ENCODE data around the gene RPRD1A.
"Not testable (repeated sequence)": the region's sequence is repeated elsewhere in the genome, so short reads cannot be mapped to it uniquely, and the experiment has no call there.

The RPRD1A gene

DNA sequence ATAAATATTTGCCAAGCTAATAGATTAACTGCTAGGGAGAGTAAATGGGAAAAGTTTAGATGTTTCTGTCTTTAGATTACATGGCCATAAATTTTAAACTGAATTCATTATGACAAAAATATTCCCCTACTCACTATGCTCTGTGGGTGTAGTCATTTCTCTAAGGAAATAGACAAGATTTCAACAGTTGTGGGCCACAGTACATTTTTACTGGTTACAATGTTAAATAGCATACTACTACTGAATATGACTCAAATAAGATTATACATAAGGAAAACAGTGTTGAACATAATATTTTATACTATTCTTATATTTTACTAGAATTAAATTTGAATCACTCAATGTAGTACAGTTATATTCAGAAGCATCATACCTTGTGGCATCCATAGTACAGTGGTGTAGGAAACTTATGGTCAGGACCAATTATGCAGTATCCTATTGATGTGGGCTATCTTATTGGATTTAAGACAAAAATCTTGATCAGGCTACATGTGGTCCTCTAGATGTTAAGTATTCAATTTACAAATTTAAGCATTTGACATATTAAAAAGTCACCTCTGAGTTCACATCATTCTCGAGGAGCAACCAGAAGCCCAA is 33.0 kb downstream of the RPRD1A start:
- in situ Hi-C loops (cut with MboI; ENCODE audit: low sequenced_read_pairs) = no loop called here

DNA sequence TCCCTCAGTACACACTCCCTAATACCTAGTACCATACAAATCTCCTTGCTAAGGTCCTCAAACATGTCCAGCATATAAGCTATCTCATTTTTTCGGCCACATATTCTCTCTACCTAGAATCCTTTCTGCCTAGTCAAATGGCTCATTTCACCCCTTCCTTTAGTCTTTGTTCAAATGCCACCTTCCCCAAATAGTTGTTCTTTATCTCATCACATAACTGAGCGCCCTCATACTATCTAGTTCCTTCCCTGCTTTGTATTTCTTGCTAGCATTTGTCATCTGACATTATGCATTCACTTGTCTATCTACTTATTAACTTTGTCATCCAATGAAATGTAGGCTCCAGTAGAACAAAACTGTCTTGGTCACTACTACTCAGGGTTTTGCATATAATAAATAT is 35.5 kb downstream of the RPRD1A start:
- in situ Hi-C loops (cut with MboI; ENCODE audit: low sequenced_read_pairs) = no loop called here

DNA sequence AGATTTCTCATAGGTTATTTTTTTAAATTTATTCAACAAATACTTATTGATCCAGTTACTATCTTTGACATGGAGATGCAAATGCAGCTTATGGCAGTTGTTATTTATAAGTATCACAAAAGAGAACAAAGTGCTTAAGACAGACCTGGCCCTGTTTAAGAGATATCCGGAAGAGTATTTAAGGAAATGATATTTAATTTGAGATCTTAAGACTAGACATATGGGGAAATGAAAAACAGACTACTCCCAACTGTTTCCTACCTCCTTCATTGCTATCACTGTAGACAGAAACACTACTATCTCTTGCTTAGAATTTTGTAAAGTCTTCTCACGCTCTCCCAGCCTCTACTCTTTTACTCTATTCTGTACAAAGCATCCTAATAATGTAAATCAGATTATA is 36.0 kb downstream of the RPRD1A start:
- in situ Hi-C loops (cut with MboI; ENCODE audit: low sequenced_read_pairs) = no loop called here

- in situ Hi-C loops (cut with MboI; ENCODE audit: low sequenced_read_pairs) = no loop called here
These were observed 38.5 kb downstream of the RPRD1A start for GRCh38 chr18:36028859-36029258.

GRCh38 chr18:36025025-36025424 is 42.3 kb downstream of the RPRD1A start:
- in situ Hi-C loops (cut with MboI; ENCODE audit: low sequenced_read_pairs) = no loop called here

GRCh38 chr18:36024241-36024640 is 43.1 kb downstream of the RPRD1A start:
- in situ Hi-C loops (cut with MboI; ENCODE audit: low sequenced_read_pairs) = not testable (repeated sequence)

- in situ Hi-C loops (cut with MboI; ENCODE audit: low sequenced_read_pairs) = no loop called here
These were observed 44.0 kb downstream of the RPRD1A start for GRCh38 chr18:36023336-36023735.

DNA sequence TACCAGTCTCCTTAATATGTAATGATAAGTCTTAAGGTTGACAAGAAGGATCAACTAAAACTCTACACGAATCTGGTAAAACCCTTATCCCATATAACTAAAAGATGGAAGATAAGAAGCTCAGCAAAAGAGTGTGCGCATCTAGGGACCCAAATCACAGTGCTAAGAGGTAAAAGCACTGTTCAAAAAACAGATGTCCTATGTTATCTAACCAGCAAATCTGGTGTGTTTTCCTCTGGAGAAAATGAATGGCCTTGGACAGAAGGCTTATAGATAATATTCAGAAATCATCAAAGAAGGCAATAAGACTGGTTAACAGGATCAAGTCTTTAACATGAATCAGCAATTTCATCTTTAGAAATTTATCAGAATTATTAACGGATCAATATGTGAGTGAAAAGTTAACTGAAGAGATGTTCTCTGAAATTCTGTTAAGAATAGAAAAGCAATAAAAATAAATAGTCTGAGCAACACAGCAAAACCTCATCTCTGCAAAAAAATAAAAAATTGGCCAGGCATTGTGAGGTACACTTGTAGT is 47.1 kb downstream of the RPRD1A start:
- in situ Hi-C loops (cut with MboI; ENCODE audit: low sequenced_read_pairs) = no loop called here

GRCh38 chr18:36017232-36017631 is 50.1 kb downstream of the RPRD1A start:
- in situ Hi-C loops (cut with MboI; ENCODE audit: low sequenced_read_pairs) = no loop called here

DNA sequence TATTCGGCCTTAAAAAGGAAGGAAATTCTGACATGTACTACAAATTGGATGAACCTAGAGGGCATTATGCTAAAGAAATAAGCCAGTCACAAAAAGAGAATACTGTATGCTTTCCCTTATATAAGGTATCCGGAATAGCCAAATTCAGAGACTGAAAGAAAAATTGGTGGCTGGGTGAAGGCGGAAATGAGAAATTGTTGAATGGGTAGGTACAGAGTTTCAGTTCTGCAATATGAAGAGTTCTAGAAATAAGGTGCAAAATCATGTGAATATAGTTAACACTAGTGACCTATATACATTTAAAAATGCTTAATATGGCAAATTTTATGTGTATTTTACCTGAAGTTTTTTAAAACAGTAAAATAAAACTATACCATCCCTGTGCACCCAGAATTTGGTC is 51.7 kb downstream of the RPRD1A start:
- in situ Hi-C loops (cut with MboI; ENCODE audit: low sequenced_read_pairs) = no loop called here

- in situ Hi-C loops (cut with MboI; ENCODE audit: low sequenced_read_pairs) = no loop called here
These were observed 54.5 kb downstream of the RPRD1A start for GRCh38 chr18:36012891-36013290.

- in situ Hi-C loops (cut with MboI; ENCODE audit: low sequenced_read_pairs) = no loop called here
These were observed 58.1 kb downstream of the RPRD1A start for GRCh38 chr18:36009214-36009613.

- in situ Hi-C loops (cut with MboI; ENCODE audit: low sequenced_read_pairs) = no loop called here
These were observed 60.4 kb downstream of the RPRD1A start for GRCh38 chr18:36006997-36007396.

DNA sequence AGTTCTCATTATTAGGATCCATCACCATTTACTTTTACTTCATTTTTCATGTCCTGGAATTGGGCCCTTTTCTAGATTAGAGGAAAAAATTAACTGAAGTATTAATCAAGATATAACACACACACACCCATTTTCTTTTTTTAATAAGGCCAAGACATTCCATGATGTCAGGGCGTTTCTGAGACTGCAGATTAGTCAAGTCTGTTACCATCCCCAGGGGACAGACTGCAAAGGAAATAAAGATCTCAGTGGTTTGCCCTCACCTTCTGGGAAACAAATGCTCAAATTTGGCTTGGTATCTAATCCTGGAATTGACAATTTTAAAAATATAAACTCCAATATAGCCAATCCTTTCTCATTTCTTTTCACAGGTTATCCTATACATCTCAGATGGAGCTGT is 67.4 kb downstream of the RPRD1A start:
- in situ Hi-C loops (cut with MboI; ENCODE audit: low sequenced_read_pairs) = no loop called here

DNA sequence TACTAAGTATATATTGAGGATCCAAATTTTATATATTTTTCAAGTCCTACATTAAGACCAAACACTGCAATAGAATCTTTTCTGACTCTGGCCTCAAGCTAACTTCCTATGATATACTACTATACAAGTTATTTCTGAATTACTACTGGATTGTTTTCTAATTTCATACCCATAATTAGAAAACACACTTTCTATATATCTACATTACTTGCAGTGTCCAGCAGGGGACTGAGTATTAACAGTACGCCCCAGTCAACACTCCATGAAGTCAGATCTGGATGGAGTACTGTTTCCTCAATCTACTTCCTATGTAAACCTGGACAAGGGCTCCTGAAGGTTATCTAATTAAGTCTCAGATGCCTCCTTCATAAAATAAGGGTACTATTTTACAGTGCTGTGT is 68.4 kb downstream of the RPRD1A start:
- in situ Hi-C loops (cut with MboI; ENCODE audit: low sequenced_read_pairs) = no loop called here

DNA sequence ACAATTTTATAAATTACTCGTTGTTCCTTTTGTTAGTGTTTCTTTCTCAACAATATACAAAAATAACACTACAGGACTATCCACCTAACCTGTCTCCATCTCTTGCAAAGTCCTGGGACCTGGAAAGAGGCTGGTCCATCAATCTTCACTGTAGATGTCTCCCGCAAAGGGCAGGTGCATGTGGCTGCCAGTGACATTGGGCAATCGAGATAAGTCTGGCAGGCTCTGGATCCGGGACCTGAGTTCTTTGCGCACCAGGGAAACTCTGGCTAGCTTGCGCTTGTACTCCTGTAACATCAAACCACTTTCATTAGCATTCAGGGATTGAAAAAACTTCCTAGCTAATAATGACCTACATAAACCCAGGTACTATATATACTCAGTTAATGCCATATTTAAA is 74.3 kb downstream of the RPRD1A start:
- in situ Hi-C loops (cut with MboI; ENCODE audit: low sequenced_read_pairs) = no loop called here

GRCh38 chr18:35991696-35992095 is 75.7 kb downstream of the RPRD1A start:
- in situ Hi-C loops (cut with MboI; ENCODE audit: low sequenced_read_pairs) = no loop called here

DNA sequence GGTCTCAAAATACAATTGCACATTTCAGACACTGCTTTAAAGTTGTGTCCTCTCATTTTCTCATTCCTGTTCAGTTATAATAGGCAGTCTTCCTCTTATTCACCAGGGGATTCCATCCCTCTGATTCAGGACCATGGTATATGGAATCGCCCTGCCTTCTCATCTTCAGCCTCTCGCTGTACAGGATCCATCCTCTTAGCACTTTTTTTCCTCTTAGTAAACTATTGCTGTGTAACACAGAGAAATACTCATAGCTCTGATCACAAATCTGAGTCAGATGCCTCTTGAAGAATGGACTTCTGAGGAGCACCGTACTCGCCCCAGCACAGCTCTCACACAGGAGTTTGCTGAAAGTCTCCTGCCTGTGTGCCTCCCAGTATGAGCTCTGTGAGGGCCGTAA is 83.5 kb downstream of the RPRD1A start:
- in situ Hi-C loops (cut with MboI; ENCODE audit: low sequenced_read_pairs) = no loop called here

- in situ Hi-C loops (cut with MboI; ENCODE audit: low sequenced_read_pairs) = no loop called here
These were observed 84.2 kb downstream of the RPRD1A start for GRCh38 chr18:35983147-35983546.

- in situ Hi-C loops (cut with MboI; ENCODE audit: low sequenced_read_pairs) = no loop called here
These were observed 84.8 kb downstream of the RPRD1A start for GRCh38 chr18:35982409-35983114.

DNA sequence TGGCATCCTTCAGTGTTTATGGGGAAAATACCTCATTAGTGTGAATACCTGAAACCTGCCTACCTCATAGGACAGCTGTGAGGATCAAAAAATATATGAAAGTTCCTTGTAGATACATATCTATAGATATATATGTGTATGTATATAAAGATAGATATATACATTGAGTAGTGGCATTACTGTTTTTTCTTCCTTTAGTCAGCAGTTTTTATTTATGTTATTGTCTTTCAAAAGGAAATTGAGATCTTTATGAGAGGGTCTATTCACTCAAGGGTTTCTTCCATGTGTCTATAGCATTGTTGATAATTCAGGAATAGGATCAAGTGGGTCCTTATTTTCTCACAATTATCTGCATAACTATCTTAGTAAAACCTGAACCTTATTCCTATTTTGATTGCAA is 88.2 kb downstream of the RPRD1A start:
- in situ Hi-C loops (cut with MboI; ENCODE audit: low sequenced_read_pairs) = no loop called here

DNA sequence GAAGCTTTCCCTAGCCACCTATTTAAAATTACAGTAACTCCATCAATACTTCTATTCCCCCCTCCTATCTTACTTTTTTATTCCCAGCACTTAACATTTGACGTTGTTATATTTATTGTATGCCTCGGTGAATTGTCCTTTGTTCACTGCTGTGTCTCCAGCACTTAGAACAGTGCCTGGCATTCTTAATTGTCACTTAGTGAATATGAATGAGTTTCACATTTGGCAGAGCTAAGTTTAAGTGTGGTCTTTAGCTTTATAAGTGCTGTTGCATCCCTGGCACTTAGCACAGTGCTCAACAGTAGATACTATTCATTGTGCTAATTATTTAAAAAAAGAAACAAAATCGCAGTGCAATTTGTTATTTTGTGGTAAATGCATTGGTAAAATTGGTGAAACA is 93.2 kb downstream of the RPRD1A start:
- in situ Hi-C loops (cut with MboI; ENCODE audit: low sequenced_read_pairs) = no loop called here

GRCh38 chr18:35973650-35974049 is 93.7 kb downstream of the RPRD1A start:
- in situ Hi-C loops (cut with MboI; ENCODE audit: low sequenced_read_pairs) = no loop called here

Measured in hTERT RPE-1 (cell line).